Forelimb muscle (tissue), 1 donor: Measurements from ENCODE around the gene GRIN2A. TPM values are rescaled to one million over a fixed set of nuclear protein-coding genes. Genes with fewer than 3 reads are reported as not detected.

ENCODE experiments used
- DNase-seq: peaks from one replicate; pipeline ENCODE4 v3.0.0-alpha.2; 2013; ENCODE audit warnings: low read depth
- polyA plus RNA-seq: library from polyadenylated mRNA; unstranded; fragments of 120-200 nt; gene quantifications from one replicate; pipeline ENCODE4 v1.2.1, GENCODE V29; 2013; ENCODE audit not compliant: insufficient read length

The GRIN2A gene
- polyA plus RNA-seq, 1 donor, result 0.23 TPM

DNA sequence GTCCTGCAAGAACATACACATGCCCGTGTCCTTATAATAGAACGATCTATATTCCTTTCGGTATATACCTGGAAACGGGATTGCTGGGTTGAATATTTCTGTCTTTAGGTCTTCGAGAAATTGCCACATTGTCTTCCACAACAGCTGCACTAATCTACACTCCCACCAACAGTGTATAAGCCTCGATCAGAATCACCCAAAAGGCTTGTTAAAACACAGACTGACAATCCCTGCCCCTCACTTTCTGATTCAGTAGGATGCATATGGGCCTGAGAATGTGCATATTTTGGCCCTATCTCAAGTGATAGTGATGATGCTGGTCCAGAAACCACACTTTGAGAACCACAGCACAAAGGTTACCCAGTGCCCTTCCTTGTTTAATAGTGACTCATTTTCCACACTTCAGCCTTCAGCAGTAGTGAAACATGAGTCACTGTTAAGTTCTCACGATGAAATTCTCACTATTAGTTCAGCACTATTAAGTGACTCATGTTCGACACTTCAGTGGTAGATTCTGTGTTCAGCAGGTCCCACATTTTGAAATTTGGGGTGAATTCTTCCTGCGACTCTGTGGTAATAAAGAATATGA, 215.6 kb downstream of the GRIN2A start:
- DNase-seq, result no peak

DNA sequence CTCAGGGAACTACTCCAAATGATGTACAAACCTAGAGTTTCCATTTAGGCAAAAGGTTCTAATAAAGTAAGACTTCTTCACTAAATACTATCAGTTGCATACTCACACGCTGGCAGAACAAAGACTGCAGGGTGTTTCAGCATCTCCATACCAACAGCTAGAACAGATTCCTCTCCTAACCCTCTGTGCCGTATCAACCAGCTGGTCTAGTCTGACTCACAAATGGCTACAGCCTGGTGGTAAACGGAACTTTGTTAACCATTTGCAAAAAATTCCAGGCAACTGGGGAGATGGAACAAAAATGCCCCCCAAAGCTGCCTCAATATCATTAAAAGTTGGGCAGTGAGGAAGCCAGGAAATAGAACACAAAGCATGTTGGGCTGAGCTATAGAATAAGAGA, 217.1 kb downstream of the GRIN2A start:
- DNase-seq, result no peak

DNA sequence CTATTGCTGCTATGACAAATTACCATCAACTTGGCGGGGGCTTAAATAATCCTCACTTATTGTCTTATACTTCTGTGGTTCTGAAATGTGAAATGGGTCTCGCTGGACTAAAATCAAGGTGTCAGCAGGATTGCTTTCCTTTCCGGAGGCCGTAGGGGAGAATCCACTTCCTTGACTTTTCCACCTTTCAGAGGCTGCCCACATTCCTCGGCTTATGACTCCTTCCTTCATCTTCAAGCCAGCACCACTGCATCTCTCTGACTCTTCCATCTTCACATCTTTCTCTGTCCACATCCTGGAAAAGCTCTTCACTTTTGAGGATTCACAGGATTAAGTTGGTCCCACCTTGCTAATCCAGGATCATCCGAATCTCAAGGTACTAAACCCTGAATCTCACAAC, 217.8 kb downstream of the GRIN2A start:
- no peak for DNase-seq

DNA sequence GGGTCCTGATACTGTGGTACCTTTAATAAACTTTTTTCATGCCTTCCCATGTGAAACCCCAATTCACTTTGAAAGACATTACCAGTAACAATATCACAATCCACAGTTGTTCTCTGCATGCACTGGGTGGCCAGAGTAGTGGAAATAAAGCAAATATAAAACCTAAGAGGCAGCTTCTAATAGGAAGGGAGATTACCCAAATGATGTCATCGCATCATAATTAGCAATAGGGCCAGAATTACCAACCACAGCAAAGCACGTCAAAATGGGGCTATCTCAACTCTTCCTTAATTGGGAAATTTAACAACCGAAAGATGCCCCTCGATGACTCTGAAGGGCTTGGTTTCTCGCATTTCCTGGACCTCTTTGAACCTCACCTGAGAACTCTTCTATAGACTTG, 224.8 kb downstream of the GRIN2A start:
- DNase-seq, result no peak

DNA sequence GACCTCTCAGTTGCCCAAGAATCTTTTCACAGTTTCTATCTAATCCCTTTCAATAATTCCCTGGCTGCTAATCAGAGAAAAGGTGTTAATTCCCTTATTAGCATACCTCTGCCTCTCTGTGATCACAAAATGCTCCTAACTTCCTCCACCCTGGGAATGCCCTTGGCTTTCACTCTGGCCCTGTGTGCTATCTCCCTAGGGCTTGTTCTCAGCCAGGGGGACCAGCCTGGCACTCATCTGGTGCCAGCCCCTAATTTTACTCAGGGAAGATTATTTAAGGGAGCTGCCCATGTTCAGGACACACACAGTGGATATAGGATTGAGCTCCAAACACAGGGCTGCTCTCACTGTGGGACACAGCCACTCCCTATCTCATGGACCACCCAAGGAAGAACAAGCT, 225.2 kb downstream of the GRIN2A start:
- no peak for DNase-seq

DNA sequence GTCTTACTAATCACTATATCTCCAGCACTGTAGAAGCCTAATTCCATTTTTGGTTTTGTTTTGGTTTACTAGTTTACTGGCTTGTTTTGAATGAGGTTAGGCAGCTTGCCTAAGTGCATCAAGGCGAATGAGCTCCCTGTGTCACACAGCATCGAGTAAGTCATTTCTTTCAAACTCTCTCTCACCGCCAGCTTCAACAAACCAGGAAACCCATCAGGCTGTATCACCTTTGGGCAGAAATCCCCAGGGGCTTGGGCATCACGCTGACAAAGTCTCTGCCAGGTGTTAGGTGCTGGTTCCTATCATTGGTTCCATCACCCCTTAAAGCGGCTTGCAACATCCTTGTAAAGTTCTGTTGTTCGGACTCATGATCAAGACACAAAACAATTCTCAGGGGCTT, 226.6 kb downstream of the GRIN2A start:
- no peak for DNase-seq

DNA sequence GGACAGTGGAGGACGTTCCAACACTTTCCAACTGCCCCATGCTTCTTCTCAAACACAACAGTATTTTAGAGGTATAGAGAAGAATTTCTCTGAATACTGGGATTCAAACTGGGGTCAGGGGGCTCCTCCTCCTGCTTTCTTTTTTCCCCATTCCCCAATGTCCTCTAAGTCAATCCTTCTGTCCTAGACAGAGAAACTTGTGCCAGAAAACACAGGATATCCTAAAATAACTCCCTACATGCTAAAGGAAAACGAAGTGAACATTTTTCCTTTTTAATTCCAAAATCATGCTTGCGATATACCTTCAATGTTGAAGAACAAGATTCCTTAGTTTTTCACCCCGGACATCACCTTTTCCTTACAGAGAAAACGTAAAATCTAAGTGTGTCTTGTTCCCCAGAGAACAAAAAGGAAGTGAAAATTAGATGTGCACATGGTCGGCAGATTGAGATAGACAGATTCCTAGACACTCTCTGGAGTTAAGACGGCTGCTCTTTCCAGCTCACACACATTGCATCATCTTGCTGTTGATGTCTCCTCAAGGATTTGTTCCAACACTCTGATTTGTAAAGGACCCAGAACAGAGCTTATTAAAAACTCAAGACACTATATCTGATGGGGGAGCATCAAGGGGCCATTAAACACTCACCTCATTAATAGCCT, 228.2 kb downstream of the GRIN2A start:
- no peak for DNase-seq

DNA sequence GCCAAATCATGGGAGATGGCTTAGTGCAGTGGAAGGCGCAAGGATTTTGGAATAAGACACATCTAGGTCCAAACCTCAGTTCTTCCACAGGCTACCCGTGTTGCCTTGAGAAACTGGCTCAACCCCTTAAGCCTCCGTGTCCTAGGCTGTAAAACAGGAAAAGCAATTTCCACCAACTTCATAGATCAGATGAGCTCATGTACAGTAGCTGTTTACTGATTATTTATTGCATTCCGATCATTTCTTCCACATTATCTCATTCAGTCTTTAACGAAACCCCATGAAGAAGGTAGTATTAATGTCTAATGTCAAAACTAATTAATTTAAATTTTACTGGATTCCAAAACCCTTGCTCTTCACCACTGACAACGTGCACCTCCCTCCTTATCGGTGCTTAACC, 231.6 kb downstream of the GRIN2A start:
- no peak for DNase-seq

DNA sequence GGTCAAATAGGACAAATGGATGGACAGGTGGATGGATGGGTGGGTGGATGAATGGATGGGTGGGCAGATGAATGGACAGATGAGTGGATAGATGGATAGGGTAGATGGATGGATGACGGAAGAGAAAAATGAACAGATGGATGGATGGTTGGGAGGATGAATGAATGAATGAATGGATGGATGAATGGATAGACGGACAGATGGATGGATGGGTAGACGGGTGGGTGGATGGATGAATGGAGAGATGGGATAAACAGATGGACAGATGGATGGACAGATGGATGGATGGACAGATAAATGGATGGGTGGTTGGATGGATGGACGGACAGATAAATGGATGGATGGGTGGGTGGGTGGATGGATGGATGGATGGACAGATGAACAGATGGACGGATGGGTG, 232.8 kb downstream of the GRIN2A start:
- no peak for DNase-seq

DNA sequence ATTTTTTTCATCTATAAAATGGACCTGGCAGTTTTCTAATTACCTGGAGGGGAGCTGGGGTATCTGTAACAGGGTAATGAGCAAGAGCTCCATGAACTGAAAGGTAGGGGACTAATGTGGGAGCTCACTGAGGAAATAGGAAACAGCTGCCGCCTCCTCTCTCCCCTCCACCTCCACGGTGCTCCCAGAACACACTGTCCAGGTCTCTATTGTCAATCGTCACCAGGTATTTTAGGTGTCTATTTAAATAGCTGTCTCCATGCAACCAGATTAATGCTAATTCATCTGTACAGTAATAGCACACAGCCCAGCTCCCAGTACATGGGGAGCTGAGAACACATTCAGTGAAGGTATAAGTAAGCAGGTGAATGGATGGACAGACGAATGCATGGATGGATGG, 233.3 kb downstream of the GRIN2A start:
- DNase-seq, result no peak

DNA sequence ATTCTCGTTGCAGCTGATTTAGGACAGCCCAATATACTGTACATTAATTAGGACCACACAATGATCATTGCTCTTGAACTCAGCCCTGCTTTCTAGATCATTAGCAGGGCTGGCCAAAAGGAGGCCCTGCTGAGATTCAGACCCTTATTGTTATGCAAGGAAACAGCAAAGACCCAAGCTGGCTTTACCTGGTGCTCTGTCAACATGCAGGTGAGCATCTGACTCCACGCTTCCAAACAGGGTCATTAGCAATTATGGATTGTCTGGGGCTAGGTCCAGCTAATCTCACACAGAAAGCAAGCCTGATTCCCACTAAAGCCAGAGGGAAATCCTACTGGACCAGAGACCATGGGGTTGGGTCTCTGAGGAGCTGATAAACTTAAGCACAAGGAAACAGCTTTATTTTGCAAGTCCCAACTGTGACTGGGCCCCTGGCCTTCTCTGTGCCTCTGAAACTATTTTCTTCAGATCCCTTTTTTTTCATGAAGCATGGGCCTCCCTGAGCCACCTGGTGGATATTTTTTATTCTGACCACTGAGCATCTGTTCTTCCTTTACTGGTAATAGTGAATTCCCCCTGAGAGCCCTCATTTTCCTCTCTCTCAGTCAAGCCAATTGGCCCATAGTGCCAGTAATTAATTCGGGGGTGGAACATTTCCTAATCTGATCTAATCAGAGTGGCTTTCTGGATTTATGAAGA, 236.1 kb downstream of the GRIN2A start:
- no peak for DNase-seq

DNA sequence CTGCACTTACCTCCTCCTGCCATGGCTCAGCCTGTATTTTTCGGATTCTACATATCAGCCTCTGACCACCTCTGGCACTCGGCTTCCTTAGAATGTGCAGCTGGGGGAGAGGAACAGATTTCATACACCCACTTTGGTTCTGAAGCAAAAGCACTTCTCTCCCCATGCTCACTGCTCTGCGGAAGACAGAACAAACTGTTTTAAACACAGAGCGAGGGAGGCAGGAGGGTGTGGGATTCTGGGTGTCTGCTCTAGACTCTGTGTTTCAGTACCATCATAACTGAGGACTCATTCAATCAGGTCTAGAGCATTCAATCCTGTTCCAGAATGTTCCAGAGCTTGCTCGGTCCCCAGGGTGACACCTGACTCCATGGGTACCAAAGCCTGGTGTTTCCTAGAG, 239.1 kb downstream of the GRIN2A start:
- no peak for DNase-seq

DNA sequence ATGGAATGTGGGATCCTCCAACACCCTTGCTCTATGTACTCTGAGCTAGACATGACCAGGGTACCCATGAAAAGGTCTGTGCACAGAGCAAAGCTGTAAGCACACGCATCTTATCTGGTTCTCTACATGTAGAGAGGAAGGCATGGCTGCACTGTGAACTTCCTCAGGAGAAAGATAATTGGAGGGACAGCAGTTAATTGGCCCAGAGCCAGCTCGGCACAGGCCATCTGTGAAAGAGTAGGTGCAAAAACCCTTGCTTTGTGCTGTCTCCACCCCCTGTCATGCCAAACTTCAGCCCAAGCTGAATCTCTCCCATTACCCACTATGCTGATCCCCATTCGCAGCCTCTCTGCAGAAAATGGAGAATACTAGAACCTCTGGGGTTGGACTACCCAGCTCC, 241.0 kb downstream of the GRIN2A start:
- no peak for DNase-seq

DNA sequence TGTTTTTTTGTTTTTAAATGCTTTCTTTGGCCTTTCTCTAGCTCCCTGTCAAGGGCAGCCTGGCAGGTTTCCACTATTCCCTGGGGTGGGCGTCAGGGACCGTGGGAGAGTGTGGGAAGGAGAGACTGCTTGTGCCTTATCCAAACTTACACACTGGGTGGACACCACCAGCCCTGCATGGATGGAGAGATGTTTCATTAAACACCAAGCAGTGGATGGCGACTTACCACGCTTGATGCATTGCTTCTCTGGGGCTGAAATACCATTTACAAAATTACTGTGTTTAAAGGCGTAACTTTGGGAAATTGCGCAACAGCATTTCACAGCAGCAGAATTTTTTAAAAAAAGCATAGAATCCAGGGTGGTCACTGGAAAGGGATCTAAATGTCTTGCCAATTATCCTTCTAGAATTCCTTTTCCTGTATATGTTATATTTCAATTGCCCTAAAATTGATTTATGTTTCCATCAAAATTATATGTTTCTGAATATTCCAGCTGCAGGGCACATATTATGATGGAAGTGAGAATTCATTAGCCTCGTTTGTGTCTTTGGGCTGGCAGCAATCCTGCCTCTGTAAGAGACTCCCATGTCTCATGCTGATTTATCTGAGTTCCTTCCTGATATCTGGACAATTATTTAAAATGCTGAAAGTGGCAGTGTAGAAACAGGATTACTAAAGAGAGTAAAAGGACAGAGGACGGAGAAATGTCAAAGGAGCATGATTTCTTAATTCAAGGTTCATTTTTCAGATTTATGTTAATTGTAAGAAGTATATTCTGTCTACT, 247.3 kb downstream of the GRIN2A start:
- no peak for DNase-seq

DNA sequence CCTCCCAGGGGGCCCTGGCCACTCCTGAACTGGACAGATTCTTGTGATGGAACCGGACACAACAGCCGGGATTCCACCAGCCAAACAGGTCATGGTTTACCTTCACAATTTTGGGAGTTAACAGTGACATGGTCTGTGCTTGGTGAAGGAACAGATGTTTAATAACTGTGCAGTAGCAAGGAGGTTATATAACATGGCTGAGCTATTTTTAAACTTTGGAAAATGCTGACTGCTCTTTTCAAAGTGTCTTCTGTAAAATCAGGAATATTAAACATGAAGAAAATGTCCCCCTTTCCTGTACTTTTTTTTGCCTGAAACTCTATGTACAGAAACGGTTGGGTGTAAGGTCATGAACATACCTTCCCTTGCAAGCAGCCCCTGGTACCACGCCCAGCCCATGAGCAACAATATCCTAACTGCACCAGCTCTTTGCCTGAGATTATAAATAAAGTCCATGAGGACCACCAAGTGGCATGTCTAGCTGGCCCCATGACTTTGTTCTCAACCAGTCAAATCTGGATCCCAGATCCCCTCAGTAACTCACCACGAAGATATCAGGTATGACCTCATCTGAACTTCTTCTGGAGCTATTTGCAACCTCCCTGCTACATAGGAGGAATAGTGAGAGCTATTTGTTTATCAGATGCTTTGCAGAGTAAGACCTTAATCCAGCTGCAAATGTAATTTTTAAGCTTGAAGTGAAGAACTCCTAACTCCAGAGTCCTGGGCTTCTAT, 249.1 kb downstream of the GRIN2A start:
- no peak for DNase-seq

DNA sequence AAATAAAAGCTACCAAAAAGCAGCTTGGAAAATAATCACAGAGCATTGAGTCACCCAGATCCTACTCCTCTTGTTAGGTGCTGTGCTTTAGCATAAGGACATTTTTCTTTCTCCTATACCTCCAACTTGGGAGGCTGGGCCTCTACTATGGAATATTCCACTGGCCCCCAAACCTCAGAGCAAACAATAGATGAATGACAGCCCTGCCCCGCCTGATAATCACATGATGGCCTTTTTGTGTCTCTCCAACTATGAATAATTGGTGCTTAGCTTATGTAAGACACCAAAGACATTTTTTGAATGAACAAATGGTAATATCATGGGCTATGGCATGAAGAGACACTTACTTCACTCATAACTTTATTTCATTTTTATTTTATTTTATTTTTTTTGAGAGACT, 250.2 kb downstream of the GRIN2A start:
- DNase-seq, result no peak

DNA sequence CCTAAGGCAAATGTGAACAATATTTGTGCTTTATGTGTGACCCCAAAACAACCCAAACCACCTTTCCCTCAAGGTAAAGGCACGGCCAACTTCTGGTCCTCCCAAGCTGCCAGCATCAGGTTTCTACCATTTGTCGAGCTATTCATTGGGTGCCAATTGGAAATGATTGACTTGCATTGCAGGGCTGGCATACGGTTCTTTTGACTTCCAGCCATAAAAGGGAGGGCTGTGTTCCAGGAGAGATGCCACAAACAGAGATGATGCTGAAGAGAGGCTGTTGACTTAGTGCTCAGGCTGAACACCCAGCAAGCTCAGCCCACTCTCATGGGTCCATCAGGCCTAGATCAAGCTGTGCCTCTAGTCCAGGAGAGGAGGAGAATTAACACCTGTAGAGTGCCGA, 252.4 kb downstream of the GRIN2A start:
- no peak for DNase-seq

DNA sequence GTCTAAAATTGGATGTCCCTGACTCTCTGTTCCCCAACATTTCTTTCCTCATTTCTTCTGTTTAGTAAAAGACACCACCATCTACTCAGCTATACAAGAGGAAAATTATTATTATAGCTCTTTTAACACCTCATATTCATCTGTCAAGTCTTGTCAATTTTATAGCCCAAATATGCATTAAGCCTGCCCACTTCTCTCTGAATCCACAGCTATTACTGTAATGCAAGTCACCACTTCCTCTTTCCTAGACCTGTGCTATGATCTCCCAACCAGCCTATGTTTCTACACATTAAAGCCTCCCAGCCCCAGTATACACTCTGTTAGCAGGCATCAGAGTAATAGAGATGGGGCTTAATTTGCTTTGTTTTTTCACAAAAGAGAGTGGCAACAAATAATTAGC, 252.9 kb downstream of the GRIN2A start:
- DNase-seq, result no peak

DNA sequence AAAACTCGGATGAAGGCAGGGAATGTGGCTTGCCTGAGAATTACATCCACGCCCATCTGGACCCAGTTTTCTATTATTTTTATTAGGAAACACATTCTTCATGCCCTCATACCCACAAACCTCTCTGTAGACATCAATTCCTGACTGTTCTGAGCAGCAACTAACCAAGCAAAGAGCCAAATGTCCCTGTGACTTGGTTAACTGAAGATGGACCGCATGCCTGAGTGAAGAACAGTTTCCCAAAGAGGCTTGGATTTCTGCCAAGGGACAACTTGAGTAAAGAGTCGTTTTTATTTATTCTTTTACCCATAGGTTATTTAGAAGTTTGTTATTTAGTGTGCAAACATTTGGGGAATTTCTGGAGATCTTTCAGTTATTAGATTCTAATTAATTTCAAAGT, 259.8 kb downstream of the GRIN2A start:
- no peak for DNase-seq

DNA sequence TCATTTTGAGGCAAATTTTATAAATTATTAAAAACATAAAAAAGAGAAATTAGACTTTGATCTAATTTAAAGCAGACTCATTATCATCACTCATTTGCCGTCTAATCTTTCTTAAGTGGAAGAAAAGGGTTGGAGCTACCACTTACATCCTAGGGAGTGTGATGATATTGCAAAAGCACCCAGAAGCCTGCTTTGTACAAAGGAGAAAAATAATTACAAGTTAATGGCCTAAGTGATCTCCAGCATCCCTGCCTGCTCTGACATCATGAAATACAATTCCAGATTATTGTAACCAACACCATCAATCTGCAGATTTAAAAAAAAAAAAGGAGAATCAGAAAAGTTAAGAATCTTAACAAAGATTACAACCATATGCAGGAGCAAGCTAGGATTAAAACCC, 260.2 kb downstream of the GRIN2A start:
- no peak for DNase-seq

DNA sequence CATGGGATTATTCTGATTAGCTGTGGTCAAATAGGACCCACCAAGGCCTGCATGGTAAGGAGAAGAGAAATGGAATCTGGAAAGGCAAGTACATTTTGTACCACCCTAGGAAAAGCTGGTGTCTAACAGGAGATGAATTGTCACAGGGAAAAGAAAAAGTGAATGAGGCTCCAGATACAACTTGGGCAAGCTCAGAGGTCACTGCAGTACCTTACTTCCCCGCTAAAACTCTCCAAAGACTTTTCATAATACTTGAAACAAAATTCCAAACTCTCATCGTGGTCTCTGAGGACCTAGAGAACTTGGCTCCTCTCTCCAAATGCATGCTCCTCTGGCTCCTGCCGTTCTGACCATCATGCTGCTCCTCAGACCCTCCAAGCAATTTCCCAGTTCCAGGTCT, 262.8 kb downstream of the GRIN2A start:
- DNase-seq, result no peak

DNA sequence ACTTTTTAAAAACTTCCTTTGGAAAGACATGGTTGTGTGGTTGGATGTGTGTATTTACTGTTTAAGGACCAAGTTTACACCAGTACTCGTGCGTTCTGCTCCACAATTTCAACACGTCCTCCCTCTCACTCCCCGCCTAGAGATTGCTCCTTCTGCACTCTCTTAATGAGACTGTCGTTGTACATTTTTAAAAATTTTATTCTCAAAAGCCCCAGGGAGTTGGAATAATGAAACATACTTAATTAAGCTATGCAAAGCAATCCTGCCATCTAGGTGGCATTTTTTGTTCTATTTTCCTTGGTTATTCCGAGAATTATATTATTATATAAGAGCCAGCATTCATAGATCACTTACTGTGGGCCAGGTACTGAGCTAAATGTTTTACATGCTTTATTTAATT, 264.5 kb downstream of the GRIN2A start:
- DNase-seq, result no peak
